ENCODE results near the gene BORCS5. TPM values are rescaled to one million over a fixed set of nuclear protein-coding genes. Genes with fewer than 3 reads are reported as not detected.

BORCS5 gene
- total RNA-seq, 1 donor from 2014 or later = 12.7 TPM

DNA sequence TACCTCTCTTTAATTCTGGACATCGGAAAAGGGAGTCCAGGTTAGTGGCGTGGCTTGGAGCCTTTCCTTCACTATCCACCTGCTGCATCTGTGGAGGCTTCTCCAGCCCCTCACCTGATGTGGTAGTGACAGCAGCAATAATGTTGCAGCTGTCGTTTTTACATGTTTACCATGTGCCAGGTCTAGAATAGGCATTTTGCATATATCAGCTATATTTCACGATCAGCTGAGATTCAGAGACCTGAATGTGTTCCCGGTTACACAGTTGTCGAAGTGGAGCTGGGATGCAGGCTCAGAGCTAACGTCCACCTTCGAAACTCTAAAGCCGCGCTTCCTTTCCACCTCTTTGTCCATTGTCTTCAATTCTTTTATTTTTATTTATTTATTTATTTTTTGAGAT lies 91.0 kb downstream of the BORCS5 start:
- TF ChIP-seq, protein P1, sequence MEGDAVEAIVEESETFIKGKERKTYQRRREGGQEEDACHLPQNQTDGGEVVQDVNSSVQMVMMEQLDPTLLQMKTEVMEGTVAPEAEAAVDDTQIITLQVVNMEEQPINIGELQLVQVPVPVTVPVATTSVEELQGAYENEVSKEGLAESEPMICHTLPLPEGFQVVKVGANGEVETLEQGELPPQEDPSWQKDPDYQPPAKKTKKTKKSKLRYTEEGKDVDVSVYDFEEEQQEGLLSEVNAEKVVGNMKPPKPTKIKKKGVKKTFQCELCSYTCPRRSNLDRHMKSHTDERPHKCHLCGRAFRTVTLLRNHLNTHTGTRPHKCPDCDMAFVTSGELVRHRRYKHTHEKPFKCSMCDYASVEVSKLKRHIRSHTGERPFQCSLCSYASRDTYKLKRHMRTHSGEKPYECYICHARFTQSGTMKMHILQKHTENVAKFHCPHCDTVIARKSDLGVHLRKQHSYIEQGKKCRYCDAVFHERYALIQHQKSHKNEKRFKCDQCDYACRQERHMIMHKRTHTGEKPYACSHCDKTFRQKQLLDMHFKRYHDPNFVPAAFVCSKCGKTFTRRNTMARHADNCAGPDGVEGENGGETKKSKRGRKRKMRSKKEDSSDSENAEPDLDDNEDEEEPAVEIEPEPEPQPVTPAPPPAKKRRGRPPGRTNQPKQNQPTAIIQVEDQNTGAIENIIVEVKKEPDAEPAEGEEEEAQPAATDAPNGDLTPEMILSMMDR (IDR thresholded peaks at IDR 0.05; ENCODE audit: insufficient read depth, low read length, poor library complexity, severe bottlenecking) = no peak
- no peak for DNase-seq (ENCODE audit: low read depth)
- Histone ChIP-seq H3K36me3 (ENCODE audit: control insufficient read depth, insufficient read depth, low read length) (no peaks in the 10 kb centered on the region), H3K4me3 (ENCODE audit: low read depth, low read length) (no peak overlapping the region), H3K27me3 (ENCODE audit: control insufficient read depth, insufficient read depth, low read length) (no peaks in the 10 kb centered on the region)

DNA sequence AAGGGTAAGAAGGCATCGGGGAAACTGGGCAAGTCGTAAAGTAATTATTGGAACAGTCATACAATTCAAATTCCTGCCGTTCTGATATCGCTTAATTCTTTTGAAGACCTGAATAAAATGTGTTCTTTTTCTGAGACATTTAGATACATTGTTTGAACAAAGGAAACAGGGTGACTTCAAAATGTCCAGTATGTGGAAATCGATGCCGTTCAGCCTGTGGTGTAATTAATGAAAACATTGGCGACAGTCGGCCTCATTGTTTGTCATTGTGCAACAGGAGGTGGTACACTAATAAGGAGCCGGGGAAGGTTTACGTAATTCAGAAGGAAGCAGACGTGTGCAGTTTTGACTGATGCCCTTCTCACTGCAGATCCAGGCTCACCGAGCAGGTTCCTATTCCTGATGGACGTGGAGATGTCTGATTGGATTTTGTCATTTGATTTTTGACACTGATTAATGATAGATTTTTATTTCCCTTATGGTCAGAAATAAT lies 92.7 kb downstream of the BORCS5 start:
- Histone ChIP-seq H3K27me3 (ENCODE audit: control insufficient read depth, insufficient read depth, low read length) (no peaks in the 10 kb centered on the region), H3K4me3 (ENCODE audit: low read depth, low read length) (no peak overlapping the region), H3K36me3 (ENCODE audit: control insufficient read depth, insufficient read depth, low read length) (no peaks in the 10 kb centered on the region)
- TF ChIP-seq, protein P1 (IDR thresholded peaks at IDR 0.05; ENCODE audit: insufficient read depth, low read length, poor library complexity, severe bottlenecking) = no peak
- DNase-seq (ENCODE audit: low read depth) = no peak

DNA sequence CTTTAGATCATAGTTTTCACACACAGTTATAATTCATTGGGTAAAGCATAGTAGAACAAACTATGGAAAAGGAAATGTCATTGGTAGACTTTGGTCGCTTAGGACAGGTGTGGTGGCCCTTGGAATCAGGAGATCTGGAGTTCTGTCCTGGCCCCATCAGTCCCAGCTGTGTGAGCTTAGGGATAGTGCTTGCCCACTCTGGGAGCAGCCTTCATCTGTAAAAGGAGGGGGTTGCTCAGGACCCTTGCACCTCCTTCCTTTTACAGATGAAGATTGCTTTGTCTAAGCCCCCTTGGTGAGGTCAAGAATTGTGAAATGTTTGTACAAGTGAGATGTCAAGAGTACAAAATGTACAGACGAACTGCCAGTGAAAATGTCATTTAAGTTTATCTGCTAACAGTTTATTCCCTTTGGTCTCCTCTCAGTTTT lies 93.2 kb downstream of the BORCS5 start:
- DNase-seq (ENCODE audit: low read depth) = no peak
- TF ChIP-seq, protein P1 (IDR thresholded peaks at IDR 0.05; ENCODE audit: insufficient read depth, low read length, poor library complexity, severe bottlenecking) = no peak
- H3K4me3 ChIP-seq (ENCODE audit: low read depth, low read length) = no peak overlapping the region
- H3K36me3 ChIP-seq (ENCODE audit: control insufficient read depth, insufficient read depth, low read length) = no peaks in the 10 kb centered on the region
- no peaks in the 10 kb centered on the region for H3K27me3 ChIP-seq (ENCODE audit: control insufficient read depth, insufficient read depth, low read length)

DNA sequence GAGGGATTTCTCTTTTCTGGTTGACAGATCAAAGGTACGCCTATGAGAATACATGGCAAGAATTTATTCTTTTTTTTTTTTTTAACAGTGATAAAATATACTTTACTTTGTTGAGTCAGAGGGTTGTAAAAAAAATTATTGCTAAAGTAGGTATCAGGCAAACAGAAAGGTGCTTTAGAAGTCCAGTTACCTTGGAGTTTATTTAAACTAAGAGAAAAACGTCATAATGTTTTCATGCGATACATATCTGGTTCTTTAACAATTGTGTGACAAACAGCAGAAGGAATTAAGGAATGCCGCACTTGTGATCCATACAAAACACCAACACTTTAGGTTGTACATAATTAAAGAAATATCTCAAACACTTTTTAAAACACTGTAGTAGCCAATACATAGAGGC lies 94.2 kb downstream of the BORCS5 start:
- H3K36me3 ChIP-seq (ENCODE audit: control insufficient read depth, insufficient read depth, low read length) = no peaks in the 10 kb centered on the region
- no peak for DNase-seq (ENCODE audit: low read depth)
- H3K27me3 ChIP-seq (ENCODE audit: control insufficient read depth, insufficient read depth, low read length) = no peaks in the 10 kb centered on the region
- H3K4me3 ChIP-seq (ENCODE audit: low read depth, low read length) = no peak overlapping the region
- TF ChIP-seq, protein P1 (IDR thresholded peaks at IDR 0.05; ENCODE audit: insufficient read depth, low read length, poor library complexity, severe bottlenecking) = no peak

DNA sequence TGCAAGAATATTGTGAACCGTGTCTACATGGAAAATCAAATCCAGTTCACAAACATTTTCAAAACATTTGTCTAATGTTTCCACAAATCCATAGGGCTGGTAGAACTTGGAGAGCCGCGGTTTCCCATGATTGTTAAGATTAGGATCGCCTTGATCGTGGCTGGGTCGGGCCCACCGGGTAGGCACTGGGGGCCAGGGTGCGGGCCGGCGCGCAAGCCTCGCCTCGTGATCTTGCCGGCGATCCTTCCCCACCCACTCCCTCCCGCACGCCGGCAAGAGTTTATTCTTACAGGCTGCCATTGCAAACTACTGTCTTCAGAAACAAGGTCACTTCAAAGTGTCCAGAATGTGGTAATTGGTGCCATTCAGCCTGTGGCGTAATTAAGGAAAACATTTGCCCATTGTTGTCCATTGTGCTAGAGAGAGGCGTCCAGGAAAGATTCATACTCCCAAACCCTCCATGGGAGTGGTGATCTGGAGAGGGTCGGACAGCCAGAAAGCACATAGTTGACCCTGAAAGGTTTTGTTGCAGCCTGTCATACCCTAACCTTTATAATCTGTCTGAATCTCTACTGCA lies 95.5 kb downstream of the BORCS5 start:
- DNase-seq (ENCODE audit: low read depth) = no peak
- TF ChIP-seq, protein P1 (IDR thresholded peaks at IDR 0.05; ENCODE audit: insufficient read depth, low read length, poor library complexity, severe bottlenecking) = no peak

DNA sequence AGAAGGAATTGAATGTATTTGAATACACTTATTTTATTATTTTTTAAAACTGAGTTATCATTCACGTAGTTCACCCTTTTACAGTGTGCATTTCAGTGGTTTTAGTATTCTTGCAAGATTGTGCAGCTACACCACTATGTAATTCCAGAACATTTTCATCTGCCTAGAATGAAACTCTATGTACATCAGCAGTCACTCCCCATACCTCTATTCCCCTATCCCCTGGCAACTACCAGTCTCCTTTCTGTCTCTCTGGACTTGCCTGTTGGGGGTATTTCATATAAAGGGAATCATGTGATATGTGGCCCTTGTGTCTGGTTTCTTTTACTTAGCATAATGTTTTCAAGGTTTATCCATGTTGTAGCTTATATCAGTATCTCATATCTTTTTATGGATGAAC lies 96.8 kb downstream of the BORCS5 start:
- DNase-seq (ENCODE audit: low read depth) = no peak
- TF ChIP-seq, protein P1 (IDR thresholded peaks at IDR 0.05; ENCODE audit: insufficient read depth, low read length, poor library complexity, severe bottlenecking) = no peak

More for the DNA sequence above, 95.5 kb downstream of the BORCS5 start:
- Histone ChIP-seq H3K36me3 (ENCODE audit: control insufficient read depth, insufficient read depth, low read length) (no peaks in the 10 kb centered on the region), H3K4me3 (ENCODE audit: low read depth, low read length) (no peak overlapping the region), H3K27me3 (ENCODE audit: control insufficient read depth, insufficient read depth, low read length) (no peaks in the 10 kb centered on the region)

More for the DNA sequence above, 96.8 kb downstream of the BORCS5 start:
- Histone ChIP-seq H3K27me3 (ENCODE audit: control insufficient read depth, insufficient read depth, low read length) (no peaks in the 10 kb centered on the region), H3K4me3 (ENCODE audit: low read depth, low read length) (no peak overlapping the region), H3K36me3 (ENCODE audit: control insufficient read depth, insufficient read depth, low read length) (no peaks in the 10 kb centered on the region)
